Panc1 (cell line): ENCODE measurements around the gene WDR46. TPM values are rescaled to one million over a fixed set of nuclear protein-coding genes. Genes with fewer than 3 reads are reported as not detected.

ENCODE experiments used
- ATAC-seq: fragments of 200-7000 bp; cut with Tn5 transposase; 2 replicates; pipeline ENCODE4 v1.9.1; 2020; ENCODE audit warnings: mild to moderate bottlenecking, moderate library complexity
- BruUV-seq: library from RNA; stranded (reverse); fragments of 400-500 nt; replicated peaks from 2 replicates; lab custom pipeline; 2021; lab: Mats Ljungman, UMichigan
- CTCF ChIA-PET: fragments of 300-600 bp; sonication (Branson Sonifier 250); formaldehyde crosslinking; loops from one replicate; lab custom pipeline; 2022; ENCODE audit warnings: antibody characterized with exemption; lab: Charles Lee
- POLR2A ChIA-PET: fragments of 300-600 bp; sonication (Branson Sonifier 250); formaldehyde crosslinking; loops from one replicate; lab custom pipeline; 2022; ENCODE audit warnings: antibody characterized with exemption; lab: Charles Lee
- DNase-seq: peaks from one replicate; pipeline ENCODE4 v3.0.0-alpha.2; 2010; ENCODE audit warnings: low read depth, low spot score
- H3K27ac ChIP-seq: 2 replicates; pipeline ENCODE4 v1.5.1; 2011; ENCODE audit warnings: mild to moderate bottlenecking, low read length, inconsistent platforms
- H3K27me3 ChIP-seq: fragments of 200-500 bp; sonication (Bioruptor generic); 2 replicates; pipeline ENCODE4 v1.6.0; 2014; ENCODE audit warnings: low read length, inconsistent platforms; ENCODE audit not compliant: control insufficient read depth, insufficient read depth
- H3K36me3 ChIP-seq: fragments of 200-500 bp; sonication (Bioruptor generic); 2 replicates; pipeline ENCODE4 v1.5.1; 2014; ENCODE audit warnings: inconsistent platforms, mild to moderate bottlenecking, low read length, moderate library complexity; ENCODE audit not compliant: control insufficient read depth, insufficient read depth
- H3K4me1 ChIP-seq: 2 replicates; pipeline ENCODE4 v1.5.1; 2011; ENCODE audit warnings: inconsistent platforms, mild to moderate bottlenecking, low read length, moderate library complexity; ENCODE audit not compliant: control insufficient read depth, insufficient read depth
- H3K4me3 ChIP-seq, 2 experiments: 2 replicates each; pipeline ENCODE4 v1.5.1; 2011 to 2012; ENCODE audit warnings: low read depth in 2 of 2, low read length in 2 of 2, mild to moderate bottlenecking in 2 of 2, inconsistent platforms in 1 of 2, moderate library complexity in 1 of 2
- H3K9me3 ChIP-seq: fragments of 200-500 bp; sonication (Bioruptor generic); 2 replicates; pipeline ENCODE4 v1.5.1; 2014; ENCODE audit warnings: low read depth, mild to moderate bottlenecking, inconsistent platforms, low read length, moderate library complexity; ENCODE audit not compliant: control insufficient read depth, insufficient read depth
- POLR2AphosphoS5 ChIP-seq: IDR thresholded peaks from 2 replicates; pipeline ENCODE4 v1.6.1; 2012; ENCODE audit warnings: mild to moderate bottlenecking, low read depth, low read length, moderate library complexity
- SIN3A ChIP-seq: IDR thresholded peaks from 2 replicates; pipeline ENCODE4 v1.6.1; 2012; ENCODE audit warnings: low read depth, mild to moderate bottlenecking, low read length, moderate library complexity, borderline replicate concordance; ENCODE audit not compliant: insufficient read depth
- TCF7L2 ChIP-seq: IDR thresholded peaks from 2 replicates; pipeline ENCODE4 v1.6.1; 2011; ENCODE audit warnings: mild to moderate bottlenecking, low read depth, low read length, inconsistent platforms
- in situ Hi-C: cut with HindIII; loops from 2 replicates; pipeline ENCODE4 v1.10.0; 2016; ENCODE audit warnings: low sequenced_read_pairs, low pct_unique_long_range_greater_than_20kb
- intact Hi-C: fragments of 100-400 bp; cut with micrococcal nuclease; formaldehyde crosslinking; loops from one replicate; pipeline ENCODE4 v1.10.0; 2022; ENCODE audit not compliant: unreplicated experiment
- total RNA-seq: library from RNA; stranded (reverse); gene quantifications from one replicate; pipeline ENCODE4 v1.2.1, GENCODE V29; 2021; ENCODE audit not compliant: unreplicated experiment
- TF ChIP-seq, protein P1 (sequence below): fragments of 450-650 bp; IDR thresholded peaks from 2 replicates; pipeline ENCODE4 v1.5.1; 2017; ENCODE audit warnings: mild to moderate bottlenecking
- TF ChIP-seq, protein P2 (sequence below), 2 experiments: IDR thresholded peaks; 2 replicates each; pipeline ENCODE4 v1.6.1; 2011 to 2012; ENCODE audit warnings: low read depth in 2 of 2, control low read depth in 1 of 2, low read length in 1 of 2, mild to moderate bottlenecking in 1 of 2, moderate library complexity in 1 of 2; ENCODE audit not compliant: insufficient read depth in 1 of 2

WDR46 gene
- total RNA-seq, 1 experiment from 2014 or later, result 80.6 TPM

DNA sequence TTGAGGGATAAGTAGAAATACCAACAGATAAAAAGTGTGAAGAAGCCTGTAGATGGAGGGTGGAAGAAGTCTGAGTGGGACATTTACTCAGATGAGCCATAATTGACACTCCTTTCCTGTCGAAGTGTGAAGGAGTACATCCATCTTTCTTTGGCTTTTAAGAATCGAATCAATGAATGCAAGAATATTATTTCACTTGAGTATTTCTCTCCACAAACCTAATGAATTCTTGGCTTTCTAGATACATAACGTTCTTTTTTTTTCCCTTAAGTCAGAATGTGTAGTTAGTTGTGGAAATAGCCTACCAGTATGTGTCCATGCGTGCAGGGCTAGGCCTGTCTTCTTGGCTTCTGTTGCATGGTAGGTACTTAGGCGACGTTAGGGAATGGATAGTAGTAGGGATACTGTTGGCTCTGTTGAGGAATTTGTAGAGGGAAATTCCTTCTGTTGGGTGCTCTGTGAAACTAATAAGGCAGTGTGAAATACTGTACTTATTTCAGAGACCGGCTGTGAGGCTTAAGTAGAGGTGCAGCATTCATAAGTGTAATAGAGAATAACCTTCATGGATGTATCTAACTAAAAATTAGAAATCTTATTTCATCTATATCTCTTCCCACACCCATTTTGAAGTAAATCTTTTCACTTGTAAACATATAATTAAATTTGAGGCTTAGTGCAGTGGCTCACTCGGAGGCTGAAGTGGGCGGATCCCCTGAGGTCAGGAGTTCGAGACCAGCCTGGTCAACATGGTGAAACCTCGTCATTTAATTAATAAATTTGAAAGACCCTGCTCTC is 15.7 kb downstream of the WDR46 start:
- H3K4me3 ChIP-seq, result peak overlapping the region; percentile 97
- ChIA-PET CTCF (no interaction called here), POLR2A (no interaction called here)
- H3K36me3 ChIP-seq, result peaks cover 30% of the 10 kb centered on the region
- no peaks in the 10 kb centered on the region for H3K9me3 ChIP-seq
- DNase-seq, result no peak
- no peak for ATAC-seq
- peak overlapping the region; percentile 100 for H3K27ac ChIP-seq
- TF ChIP-seq, protein P1, sequence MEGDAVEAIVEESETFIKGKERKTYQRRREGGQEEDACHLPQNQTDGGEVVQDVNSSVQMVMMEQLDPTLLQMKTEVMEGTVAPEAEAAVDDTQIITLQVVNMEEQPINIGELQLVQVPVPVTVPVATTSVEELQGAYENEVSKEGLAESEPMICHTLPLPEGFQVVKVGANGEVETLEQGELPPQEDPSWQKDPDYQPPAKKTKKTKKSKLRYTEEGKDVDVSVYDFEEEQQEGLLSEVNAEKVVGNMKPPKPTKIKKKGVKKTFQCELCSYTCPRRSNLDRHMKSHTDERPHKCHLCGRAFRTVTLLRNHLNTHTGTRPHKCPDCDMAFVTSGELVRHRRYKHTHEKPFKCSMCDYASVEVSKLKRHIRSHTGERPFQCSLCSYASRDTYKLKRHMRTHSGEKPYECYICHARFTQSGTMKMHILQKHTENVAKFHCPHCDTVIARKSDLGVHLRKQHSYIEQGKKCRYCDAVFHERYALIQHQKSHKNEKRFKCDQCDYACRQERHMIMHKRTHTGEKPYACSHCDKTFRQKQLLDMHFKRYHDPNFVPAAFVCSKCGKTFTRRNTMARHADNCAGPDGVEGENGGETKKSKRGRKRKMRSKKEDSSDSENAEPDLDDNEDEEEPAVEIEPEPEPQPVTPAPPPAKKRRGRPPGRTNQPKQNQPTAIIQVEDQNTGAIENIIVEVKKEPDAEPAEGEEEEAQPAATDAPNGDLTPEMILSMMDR, result no peak
- TF ChIP-seq, protein P2, sequence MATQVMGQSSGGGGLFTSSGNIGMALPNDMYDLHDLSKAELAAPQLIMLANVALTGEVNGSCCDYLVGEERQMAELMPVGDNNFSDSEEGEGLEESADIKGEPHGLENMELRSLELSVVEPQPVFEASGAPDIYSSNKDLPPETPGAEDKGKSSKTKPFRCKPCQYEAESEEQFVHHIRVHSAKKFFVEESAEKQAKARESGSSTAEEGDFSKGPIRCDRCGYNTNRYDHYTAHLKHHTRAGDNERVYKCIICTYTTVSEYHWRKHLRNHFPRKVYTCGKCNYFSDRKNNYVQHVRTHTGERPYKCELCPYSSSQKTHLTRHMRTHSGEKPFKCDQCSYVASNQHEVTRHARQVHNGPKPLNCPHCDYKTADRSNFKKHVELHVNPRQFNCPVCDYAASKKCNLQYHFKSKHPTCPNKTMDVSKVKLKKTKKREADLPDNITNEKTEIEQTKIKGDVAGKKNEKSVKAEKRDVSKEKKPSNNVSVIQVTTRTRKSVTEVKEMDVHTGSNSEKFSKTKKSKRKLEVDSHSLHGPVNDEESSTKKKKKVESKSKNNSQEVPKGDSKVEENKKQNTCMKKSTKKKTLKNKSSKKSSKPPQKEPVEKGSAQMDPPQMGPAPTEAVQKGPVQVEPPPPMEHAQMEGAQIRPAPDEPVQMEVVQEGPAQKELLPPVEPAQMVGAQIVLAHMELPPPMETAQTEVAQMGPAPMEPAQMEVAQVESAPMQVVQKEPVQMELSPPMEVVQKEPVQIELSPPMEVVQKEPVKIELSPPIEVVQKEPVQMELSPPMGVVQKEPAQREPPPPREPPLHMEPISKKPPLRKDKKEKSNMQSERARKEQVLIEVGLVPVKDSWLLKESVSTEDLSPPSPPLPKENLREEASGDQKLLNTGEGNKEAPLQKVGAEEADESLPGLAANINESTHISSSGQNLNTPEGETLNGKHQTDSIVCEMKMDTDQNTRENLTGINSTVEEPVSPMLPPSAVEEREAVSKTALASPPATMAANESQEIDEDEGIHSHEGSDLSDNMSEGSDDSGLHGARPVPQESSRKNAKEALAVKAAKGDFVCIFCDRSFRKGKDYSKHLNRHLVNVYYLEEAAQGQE (IDR thresholded peaks at IDR 0.05; ENCODE audit: insufficient read depth in 1 of 2, low read depth in 2 of 2, low read length in 1 of 2), result no peak
- TF ChIP-seq TCF7L2, result no peak
- TF ChIP-seq SIN3A, result no peak
- peak; percentile 13 for TF ChIP-seq POLR2AphosphoS5
- in situ Hi-C loops (no loop called here), intact Hi-C loops (no loop called here)
- peaks cover 38% of the 10 kb centered on the region for H3K4me1 ChIP-seq
- no TSS peak for BruUV-seq
- H3K27me3 ChIP-seq, result no peaks in the 10 kb centered on the region

DNA sequence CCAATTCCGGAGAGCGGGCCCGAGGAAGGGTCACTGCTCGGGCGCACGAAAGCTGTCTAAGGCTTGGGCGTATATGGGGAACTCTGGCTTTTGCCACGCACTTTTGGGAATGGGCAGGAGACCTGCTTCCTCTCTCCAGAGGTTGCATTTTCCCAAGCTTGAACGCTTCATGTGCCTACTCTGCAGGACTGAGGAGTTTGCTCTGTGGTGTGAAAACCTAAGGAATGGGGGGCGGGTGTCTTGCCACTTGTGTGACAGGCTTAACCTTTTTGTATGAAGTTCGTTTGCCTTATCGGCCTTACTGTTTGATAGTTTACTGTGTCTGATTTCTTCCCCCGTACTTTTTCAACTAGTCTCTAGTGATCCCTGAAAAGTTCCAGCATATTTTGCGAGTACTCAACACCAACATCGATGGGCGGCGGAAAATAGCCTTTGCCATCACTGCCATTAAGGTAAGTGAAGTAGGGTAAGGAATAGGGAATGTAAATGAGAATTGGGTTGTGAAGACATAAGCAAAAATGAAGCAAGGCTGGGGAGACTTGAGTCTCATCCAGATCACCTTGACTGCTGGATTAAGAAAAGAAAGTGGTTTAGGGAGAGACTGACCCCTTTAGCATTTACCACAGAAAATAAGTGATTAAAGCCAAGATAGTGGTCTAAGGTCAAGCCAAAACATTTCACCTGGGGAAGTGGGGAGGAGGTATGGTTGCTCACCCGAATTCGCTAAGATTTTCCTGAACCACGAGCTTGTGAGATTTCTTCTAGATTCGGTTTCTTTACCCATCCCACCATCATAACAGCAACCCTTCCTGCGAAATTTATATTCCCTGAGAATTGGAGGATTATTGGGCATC is 16.5 kb downstream of the WDR46 start:
- TF ChIP-seq POLR2AphosphoS5, result peak; percentile 38; the same call in 1 of the 2 replicates
- TF ChIP-seq, protein P1, result no peak
- no peaks in the 10 kb centered on the region for H3K27me3 ChIP-seq
- peak; percentile 20 for ATAC-seq
- H3K4me3 ChIP-seq, result peak overlapping the region; percentile 97
- intact Hi-C loops (no loop called here), in situ Hi-C loops (no loop called here)
- peak overlapping the region; percentile 100 for H3K27ac ChIP-seq
- BruUV-seq, result TSS peak; percentile 92
- H3K9me3 ChIP-seq, result no peaks in the 10 kb centered on the region
- no peak for DNase-seq
- H3K4me1 ChIP-seq, result peaks cover 30% of the 10 kb centered on the region
- ChIA-PET POLR2A (interaction anchor here (0.6 to 1.3 kb wide), 4 partner anchors 11 to 328 kb away, joined by 3 to 13 read pairs (median 4); no protein-coding TSS in a partner anchor), CTCF (no interaction called here)
- peaks cover 35% of the 10 kb centered on the region for H3K36me3 ChIP-seq
